Heart left ventricle (tissue), 16 donors: Measurements from ENCODE around the gene ACADM. TPM values are rescaled to one million over a fixed set of nuclear protein-coding genes. Genes with fewer than 3 reads are reported as not detected.

ENCODE experiments used
- ATAC-seq, 4 donors: fragments of 200-7000 bp; cut with Tn5 transposase; one replicate each; pipeline ENCODE4 v1.9.1; 2020 to 2022; ENCODE audit warnings: moderate library complexity in 4 of 4, mild to moderate bottlenecking in 3 of 4, moderate number of reproducible peaks in 1 of 4
- DNase-seq, 5 donors: peaks; one replicate each; pipeline ENCODE4 v3.0.0-alpha.2; 2020
- H3K27ac ChIP-seq, 12 donors: fragments of 200-600 bp; sonication (generic) in 4 of 12; one replicate each; pipeline versions ENCODE4 v1.5.0 to v1.8.0; 2016 to 2022; ENCODE audit warnings: mild to moderate bottlenecking in 2 of 12
- H3K27me3 ChIP-seq, 9 donors: fragments of 200-600 bp; sonication (generic) in 2 of 9; one replicate each; pipeline versions ENCODE4 v1.5.1 to v1.8.0; 2016 to 2022; ENCODE audit warnings: mild to moderate bottlenecking in 3 of 9
- H3K36me3 ChIP-seq, 9 donors: fragments of 200-600 bp; sonication (generic) in 2 of 9; one replicate each; pipeline versions ENCODE4 v1.5.0 to v1.8.0; 2018 to 2022; ENCODE audit warnings: mild to moderate bottlenecking in 2 of 9
- H3K4me1 ChIP-seq, 12 donors: fragments of 200-600 bp; sonication (generic) in 4 of 12; one replicate each; pipeline versions ENCODE4 v1.5.0 to v1.8.0; 2016 to 2022; ENCODE audit warnings: mild to moderate bottlenecking in 3 of 12
- H3K4me3 ChIP-seq, 12 donors: fragments of 200-600 bp; sonication (generic) in 4 of 12; one replicate each; pipeline versions ENCODE4 v1.5.0 to v1.8.0; 2017 to 2022; ENCODE audit warnings: mild to moderate bottlenecking in 9 of 12, moderate library complexity in 4 of 12
- H3K9me3 ChIP-seq, 12 donors: fragments of 200-600 bp; sonication (generic) in 4 of 12; one replicate each; pipeline versions ENCODE4 v1.5.0 to v1.8.0; 2016 to 2022; ENCODE audit warnings: mild to moderate bottlenecking in 1 of 12
- POLR2A ChIP-seq, 2 donors: fragments of 450-650 bp; IDR thresholded peaks; one replicate each; pipeline ENCODE4 v1.6.1; 2017; ENCODE audit warnings: antibody characterized with exemption in 2 of 2, mild to moderate bottlenecking in 2 of 2, moderate library complexity in 2 of 2
- WGBS, 4 donors: extraction: QIAGEN DNeasy Blood & Tissue Kit in 2 of 4; methylation state at CpG; one replicate each; pipeline versions ENCODE4 v1.1.5 to v1.1.7; 2013 to 2018; 5-methylcytosine and 5-hydroxymethylcytosine counted together
- intact Hi-C, 10 donors: fragments of 100-400 bp; cut with DNase I; formaldehyde crosslinking; loops; one replicate each; pipeline versions ENCODE4 v1.11.1 to v1.14.2; 2022
- polyA plus RNA-seq, 2 donors: library from polyadenylated mRNA; stranded (reverse); fragments of 200-250 nt; gene quantifications; one replicate each; pipeline ENCODE4 v1.2.3, GENCODE V29; 2013
- total RNA-seq, 9 donors: library from RNA; depleted of rRNA in 2 of 9; stranded (reverse); fragments of >200 nt in 2 of 9; fragmentation: NEBNext Ultra II Directional in 3 of 9; extraction: Animal tissue kit (Norgen Biotek cat#: 25700) in 3 of 9; gene quantifications; one replicate each; pipeline versions ENCODE4 v1.1.0 to v1.2.4, GENCODE V29; 2016 to 2023
- TF ChIP-seq, protein P1 (sequence below), 12 donors: fragments of 200-600 bp; sonication (generic) in 4 of 12; IDR thresholded peaks; one replicate each; pipeline versions ENCODE4 v1.5.0 to v1.8.0; 2018 to 2022; ENCODE audit warnings: antibody characterized with exemption in 12 of 12, mild to moderate bottlenecking in 5 of 12
- donor health status: ischemic (EF 13 %, LVEDD 7.1; RV severe dilation, severe dysfunction).
- donor health status: healthy with polysubstance abuse.
- donor health status: DM: no; HTN: yes; CAD: no.
- donor health status: DM: no; HTN: no; CAD: no.
- donor health status: ischemic (EF 25% LVEDD 6.9; RV normal size, moderate dysfunction).
- donor health status: ischemic (EF 25% LVEDD 5.7; RV mildly dilated, moderate dysfunction).
- donor health status: healthy.
- donor health status: DM: yes; HTN: yes; CAD: no.
- donor health status: ischemic (EF 35%, LVEDD 5.7; RV mildly dilated, moderate dysfunction).
- donor health status: nonischemic (EF 11% LVEDD 7.7; RV severe dilation, severe dysfunction).
- donor health status: DM: yes; HTN: yes; CAD: no.
- donor health status: PGD.
- donor health status: ischemic (EF 29% LVEDD 5.4; RV normal size, mild dysfunction).
- donor health status: nonischemic (EF 23%, LVEDD 6.1; RV moderate dilation, normal function).

Gene ACADM
- total and polyA plus RNA-seq, 11 donors: 45.4 to 371 (median 212) TPM

- Histone ChIP-seq H3K4me1 (peaks cover 0 to 16% (median 3%) of the 10 kb centered on the region in 12 donors), H3K27me3 (no peaks in the 10 kb centered on the region), H3K36me3 (peaks cover 0 to 88% (median 80%) of the 10 kb centered on the region in 9 donors), H3K9me3 (no peaks in the 10 kb centered on the region), H3K4me3 (no peak overlapping the region), H3K27ac (no peak overlapping the region)
- ATAC-seq (no peak), DNase-seq (no peak)
- no peak for TF ChIP-seq POLR2A (IDR thresholded peaks at IDR 0.05)
- TF ChIP-seq, protein P1, sequence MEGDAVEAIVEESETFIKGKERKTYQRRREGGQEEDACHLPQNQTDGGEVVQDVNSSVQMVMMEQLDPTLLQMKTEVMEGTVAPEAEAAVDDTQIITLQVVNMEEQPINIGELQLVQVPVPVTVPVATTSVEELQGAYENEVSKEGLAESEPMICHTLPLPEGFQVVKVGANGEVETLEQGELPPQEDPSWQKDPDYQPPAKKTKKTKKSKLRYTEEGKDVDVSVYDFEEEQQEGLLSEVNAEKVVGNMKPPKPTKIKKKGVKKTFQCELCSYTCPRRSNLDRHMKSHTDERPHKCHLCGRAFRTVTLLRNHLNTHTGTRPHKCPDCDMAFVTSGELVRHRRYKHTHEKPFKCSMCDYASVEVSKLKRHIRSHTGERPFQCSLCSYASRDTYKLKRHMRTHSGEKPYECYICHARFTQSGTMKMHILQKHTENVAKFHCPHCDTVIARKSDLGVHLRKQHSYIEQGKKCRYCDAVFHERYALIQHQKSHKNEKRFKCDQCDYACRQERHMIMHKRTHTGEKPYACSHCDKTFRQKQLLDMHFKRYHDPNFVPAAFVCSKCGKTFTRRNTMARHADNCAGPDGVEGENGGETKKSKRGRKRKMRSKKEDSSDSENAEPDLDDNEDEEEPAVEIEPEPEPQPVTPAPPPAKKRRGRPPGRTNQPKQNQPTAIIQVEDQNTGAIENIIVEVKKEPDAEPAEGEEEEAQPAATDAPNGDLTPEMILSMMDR (IDR thresholded peaks at IDR 0.05): no peak
- intact Hi-C loops: loop anchor here in 1 of 10 donors (10.0 kb wide), 1 partner anchor 51 kb away; no protein-coding TSS in a partner anchor
- 95 to 98% (median 97%) methylated on average over 4 of the region's 4 CpGs for WGBS, 4 donors
These were observed 71.2 kb downstream of the ACADM start for GRCh38 chr1:75795703-75796193.

- peak in 1 of 5 donors; percentile 32 for DNase-seq
- intact Hi-C loops: loop anchor here in 1 of 10 donors (10.0 kb wide), 1 partner anchor 52 kb away; no protein-coding TSS in a partner anchor
These were observed 72.1 kb downstream of the ACADM start, which contains the start of gene MSH4 for GRCh38 chr1:75796376-75797272. MSH4 (plus strand) TSS chr1:75796882; CDS start chr1:75796986, 104 bp downstream.

DNA sequence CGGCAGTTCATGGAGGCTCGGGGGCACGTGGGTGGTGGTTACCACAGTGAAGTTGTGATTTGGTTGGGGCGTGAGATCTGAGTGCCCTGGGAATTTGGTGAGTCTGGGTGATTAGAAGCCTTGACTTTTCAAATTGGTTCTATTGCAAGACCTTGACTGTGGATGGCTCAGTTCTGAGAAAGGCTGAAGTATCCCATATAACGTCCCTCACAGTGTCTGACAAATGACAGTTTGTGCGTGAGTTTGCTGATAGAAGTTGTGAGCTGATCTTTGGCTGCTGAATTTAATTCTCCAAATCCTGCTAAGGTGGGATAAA lies 72.7 kb downstream of the ACADM start:
- peaks cover 0 to 6% (median 0%) of the 10 kb centered on the region in 12 donors for H3K4me1 ChIP-seq
- H3K9me3 ChIP-seq: no peaks in the 10 kb centered on the region
- intact Hi-C loops: loop anchor here in 1 of 10 donors (10.0 kb wide), 1 partner anchor 52 kb away; no protein-coding TSS in a partner anchor
- TF ChIP-seq, protein P1 (IDR thresholded peaks at IDR 0.05): no peak
- TF ChIP-seq POLR2A (IDR thresholded peaks at IDR 0.05): no peak
- DNase-seq: no peak
- H3K4me3 ChIP-seq: no peak overlapping the region
- WGBS, 4 donors: 90 to 95% (median 92%) methylated on average over 6 of the region's 6 CpGs
- H3K27me3 ChIP-seq: no peaks in the 10 kb centered on the region
- H3K36me3 ChIP-seq: peaks cover 0 to 74% (median 65%) of the 10 kb centered on the region in 9 donors
- no peak overlapping the region for H3K27ac ChIP-seq
- ATAC-seq: peak in 1 of 4 donors; percentile 3

More at GRCh38 chr1:75796376-75797272, 72.1 kb downstream of the ACADM start, which contains the start of gene MSH4:
- Histone ChIP-seq H3K9me3 (no peaks in the 10 kb centered on the region), H3K36me3 (peaks cover 0 to 80% (median 71%) of the 10 kb centered on the region in 9 donors), H3K27ac (no peak within 1 kb of the TSS), H3K27me3 (no peaks in the 10 kb centered on the region), H3K4me1 (peaks cover 0 to 7% (median 0%) of the 10 kb centered on the region in 12 donors), H3K4me3 (no peak within 1 kb of the TSS)
- peak in 3 of 4 donors; percentile 21 to 49 (median 27) for ATAC-seq
- no peak for TF ChIP-seq POLR2A (IDR thresholded peaks at IDR 0.05)
- TF ChIP-seq, protein P1 (IDR thresholded peaks at IDR 0.05): no peak
- WGBS, 4 donors: 83 to 89% (median 88%) methylated on average over 34 of the region's 34 CpGs
